Measurements from ENCODE around the gene ZER1.

ZER1 gene

DNA sequence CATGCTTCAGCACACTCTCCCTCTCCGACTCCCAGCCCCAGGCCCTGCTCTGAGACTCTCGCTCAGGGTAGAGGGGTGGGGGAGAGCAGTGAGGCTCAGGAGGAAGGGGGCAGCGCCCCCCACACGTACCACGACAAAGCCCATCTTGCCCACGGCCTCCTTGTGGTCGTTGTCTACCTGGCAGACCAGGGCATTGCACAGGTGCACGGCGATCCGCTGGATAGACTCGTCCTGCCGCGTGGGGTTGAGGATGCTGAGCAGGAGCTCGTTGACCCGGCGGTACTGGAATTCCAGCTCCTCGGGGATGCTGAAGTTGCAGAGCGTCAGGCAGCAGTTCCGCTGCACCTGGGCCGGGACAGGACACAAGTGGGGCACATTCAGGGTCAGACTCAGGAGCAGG is 29.3 kb downstream of the ZER1 start:
- H3K4me3 ChIP-seq (ENCODE audit: low read depth, low read length) = no peak overlapping the region
- no peak for DNase-seq (ENCODE audit: low read depth)
- TF ChIP-seq, protein P1, sequence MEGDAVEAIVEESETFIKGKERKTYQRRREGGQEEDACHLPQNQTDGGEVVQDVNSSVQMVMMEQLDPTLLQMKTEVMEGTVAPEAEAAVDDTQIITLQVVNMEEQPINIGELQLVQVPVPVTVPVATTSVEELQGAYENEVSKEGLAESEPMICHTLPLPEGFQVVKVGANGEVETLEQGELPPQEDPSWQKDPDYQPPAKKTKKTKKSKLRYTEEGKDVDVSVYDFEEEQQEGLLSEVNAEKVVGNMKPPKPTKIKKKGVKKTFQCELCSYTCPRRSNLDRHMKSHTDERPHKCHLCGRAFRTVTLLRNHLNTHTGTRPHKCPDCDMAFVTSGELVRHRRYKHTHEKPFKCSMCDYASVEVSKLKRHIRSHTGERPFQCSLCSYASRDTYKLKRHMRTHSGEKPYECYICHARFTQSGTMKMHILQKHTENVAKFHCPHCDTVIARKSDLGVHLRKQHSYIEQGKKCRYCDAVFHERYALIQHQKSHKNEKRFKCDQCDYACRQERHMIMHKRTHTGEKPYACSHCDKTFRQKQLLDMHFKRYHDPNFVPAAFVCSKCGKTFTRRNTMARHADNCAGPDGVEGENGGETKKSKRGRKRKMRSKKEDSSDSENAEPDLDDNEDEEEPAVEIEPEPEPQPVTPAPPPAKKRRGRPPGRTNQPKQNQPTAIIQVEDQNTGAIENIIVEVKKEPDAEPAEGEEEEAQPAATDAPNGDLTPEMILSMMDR (IDR thresholded peaks at IDR 0.05; ENCODE audit: insufficient read depth, low read depth, low read length, missing control alignments) = no peak

DNA sequence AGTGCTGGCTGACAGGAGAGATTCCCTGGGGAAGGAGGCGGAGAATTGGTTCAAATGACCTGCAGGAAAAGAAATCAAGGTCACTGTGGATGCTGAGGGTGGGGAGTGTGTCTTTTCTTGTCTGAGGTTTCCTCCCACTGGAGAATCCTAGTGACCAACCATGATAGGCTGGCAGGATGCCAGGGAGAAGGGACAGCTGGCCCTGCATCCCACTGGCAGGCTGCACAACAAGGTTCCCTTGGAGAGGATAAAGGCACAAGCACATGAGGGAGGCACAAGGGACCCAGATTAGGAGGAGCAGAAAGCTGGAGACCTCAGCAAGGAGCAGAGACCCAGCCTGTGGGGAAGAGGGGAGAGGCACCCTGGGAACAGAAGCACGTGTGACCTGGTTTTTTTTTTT is 36.4 kb downstream of the ZER1 start:
- no peak for DNase-seq (ENCODE audit: low read depth)
- H3K4me3 ChIP-seq (ENCODE audit: low read depth, low read length) = no peak overlapping the region
- TF ChIP-seq, protein P1 (IDR thresholded peaks at IDR 0.05; ENCODE audit: insufficient read depth, low read depth, low read length, missing control alignments) = no peak

DNA sequence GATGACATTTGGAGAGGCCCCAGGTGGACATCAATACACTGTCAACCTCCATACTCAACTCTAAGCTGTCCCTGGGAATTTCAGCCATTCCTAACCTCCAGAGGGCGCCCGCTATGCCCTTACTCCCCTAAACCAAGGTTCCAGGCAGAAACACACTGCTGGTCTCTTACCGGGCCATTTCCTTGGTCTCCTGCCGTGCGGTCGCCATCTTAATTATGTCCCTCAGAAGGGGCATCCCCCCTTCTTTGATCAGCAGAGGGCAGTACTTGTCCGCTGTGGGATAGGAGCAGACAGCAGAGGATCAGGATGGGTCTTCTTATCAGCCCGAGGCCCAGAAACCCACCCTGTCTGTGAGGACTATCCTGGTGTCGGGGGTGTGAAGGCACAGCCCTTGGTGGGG is 38.5 kb downstream of the ZER1 start:
- H3K4me3 ChIP-seq (ENCODE audit: low read depth, low read length) = no peak overlapping the region
- TF ChIP-seq, protein P1 (IDR thresholded peaks at IDR 0.05; ENCODE audit: insufficient read depth, low read depth, low read length, missing control alignments) = peak; percentile 55
- peak; percentile 63 for DNase-seq (ENCODE audit: low read depth)

DNA sequence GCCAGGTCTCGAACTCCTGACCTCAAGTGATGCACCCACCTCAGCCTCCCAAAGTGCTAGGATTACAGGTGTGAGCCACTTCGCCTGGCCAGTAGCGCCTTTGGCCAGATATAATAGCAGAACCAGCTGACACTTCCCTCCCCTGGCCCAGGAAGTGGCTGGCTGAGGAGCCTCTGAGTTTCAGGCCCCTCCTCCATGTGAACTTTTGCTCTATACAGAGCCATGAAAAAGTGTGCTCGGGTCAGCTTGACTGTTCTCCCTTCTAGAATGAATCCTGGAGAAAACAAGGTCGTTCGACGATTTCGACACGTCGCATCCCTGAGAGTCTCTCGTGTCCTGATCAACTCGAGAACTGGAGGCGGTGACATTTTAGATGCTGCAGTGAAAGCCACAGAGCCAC is 39.2 kb downstream of the ZER1 start:
- TF ChIP-seq, protein P1 (IDR thresholded peaks at IDR 0.05; ENCODE audit: insufficient read depth, low read depth, low read length, missing control alignments) = no peak
- no peak overlapping the region for H3K4me3 ChIP-seq (ENCODE audit: low read depth, low read length)
- no peak for DNase-seq (ENCODE audit: low read depth)

DNA sequence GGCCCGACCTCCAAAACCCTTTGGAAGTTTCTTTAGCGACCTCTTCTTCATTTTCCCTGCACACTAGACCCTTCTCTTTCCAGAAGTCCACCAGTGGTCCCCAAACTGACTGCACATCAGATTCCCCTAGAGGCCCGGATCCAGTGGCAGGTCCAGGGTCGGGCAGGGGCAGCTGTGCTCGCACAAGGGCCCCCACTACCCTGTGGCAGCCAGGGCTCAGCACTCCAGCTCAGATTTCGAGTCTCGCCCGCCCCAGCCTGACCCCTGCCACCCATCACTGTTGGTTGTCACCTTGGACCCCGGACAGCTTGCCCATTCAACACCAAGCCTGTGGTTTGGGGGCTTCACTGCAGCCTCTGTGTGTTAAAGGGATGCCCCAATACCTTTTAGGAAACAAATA is 40.0 kb downstream of the ZER1 start:
- no peak for DNase-seq (ENCODE audit: low read depth)
- TF ChIP-seq, protein P1 (IDR thresholded peaks at IDR 0.05; ENCODE audit: insufficient read depth, low read depth, low read length, missing control alignments) = no peak
- no peak overlapping the region for H3K4me3 ChIP-seq (ENCODE audit: low read depth, low read length)

DNA sequence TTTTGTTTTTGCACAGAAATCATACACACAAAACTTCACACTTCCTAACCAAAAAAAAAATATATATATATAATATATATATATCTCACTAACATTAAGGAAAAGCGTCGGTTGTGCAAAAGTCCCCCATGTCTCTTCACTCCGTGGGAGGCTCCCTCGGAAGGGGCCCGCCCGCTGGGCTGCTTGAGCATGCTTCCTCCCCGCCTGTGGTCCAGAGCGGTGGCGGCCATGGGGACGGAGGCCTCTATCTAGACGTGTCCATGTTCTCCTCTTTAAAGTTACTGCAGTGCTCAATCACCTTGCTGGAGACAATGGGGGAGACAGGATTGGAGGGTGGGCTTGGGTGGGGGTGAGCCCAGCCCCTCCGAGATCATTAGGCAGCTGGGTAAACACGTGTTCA is 40.6 kb downstream of the ZER1 start:
- DNase-seq (ENCODE audit: low read depth) = no peak
- TF ChIP-seq, protein P1 (IDR thresholded peaks at IDR 0.05; ENCODE audit: insufficient read depth, low read depth, low read length, missing control alignments) = no peak
- no peak overlapping the region for H3K4me3 ChIP-seq (ENCODE audit: low read depth, low read length)

DNA sequence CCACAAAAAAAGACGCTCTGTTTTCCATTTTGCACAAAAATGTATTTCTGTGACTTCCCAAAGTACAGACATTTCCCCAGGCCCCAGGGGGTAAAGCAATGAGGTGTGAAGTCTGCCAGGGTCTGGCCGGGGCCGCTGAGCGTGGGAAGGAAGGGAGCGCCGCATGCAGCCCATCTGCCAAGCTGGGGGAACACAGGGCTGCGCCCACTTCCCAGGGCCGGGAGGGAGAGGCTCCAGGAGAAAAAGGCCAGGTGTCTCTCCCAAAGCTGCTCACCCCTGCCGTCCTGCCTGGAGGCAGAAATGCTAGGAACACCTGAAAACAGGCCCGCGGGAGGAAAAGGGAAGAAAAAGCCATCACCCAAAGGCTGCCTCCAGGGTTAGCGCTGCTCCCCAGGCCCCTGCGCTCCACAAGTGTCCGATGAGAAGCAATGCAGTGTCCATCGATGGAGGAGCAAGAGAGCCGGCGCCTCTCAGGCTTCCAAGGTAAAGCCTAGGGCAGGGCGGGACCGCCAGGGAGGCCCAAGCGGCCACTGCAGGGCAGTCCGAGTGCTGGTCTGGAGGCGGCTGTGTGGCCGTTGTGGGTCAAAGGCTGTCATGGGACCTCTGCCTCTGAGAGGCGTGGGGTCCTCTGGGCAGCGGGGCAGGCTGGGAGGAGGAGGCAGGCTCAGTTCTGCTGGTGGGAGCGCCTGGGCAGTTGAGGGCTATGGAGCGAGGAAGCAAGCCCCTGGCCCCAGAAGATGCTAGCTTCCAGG is 41.8 kb downstream of the ZER1 start:
- no peak for DNase-seq (ENCODE audit: low read depth)
- TF ChIP-seq, protein P1 (IDR thresholded peaks at IDR 0.05; ENCODE audit: insufficient read depth, low read depth, low read length, missing control alignments) = no peak
- H3K4me3 ChIP-seq (ENCODE audit: low read depth, low read length) = no peak overlapping the region

All from GM12865 (cell line).